ENCODE data around the gene NKRF.
A peak's percentile ranks its signal among the peaks of the same experiment; 100 is the strongest.

DNA sequence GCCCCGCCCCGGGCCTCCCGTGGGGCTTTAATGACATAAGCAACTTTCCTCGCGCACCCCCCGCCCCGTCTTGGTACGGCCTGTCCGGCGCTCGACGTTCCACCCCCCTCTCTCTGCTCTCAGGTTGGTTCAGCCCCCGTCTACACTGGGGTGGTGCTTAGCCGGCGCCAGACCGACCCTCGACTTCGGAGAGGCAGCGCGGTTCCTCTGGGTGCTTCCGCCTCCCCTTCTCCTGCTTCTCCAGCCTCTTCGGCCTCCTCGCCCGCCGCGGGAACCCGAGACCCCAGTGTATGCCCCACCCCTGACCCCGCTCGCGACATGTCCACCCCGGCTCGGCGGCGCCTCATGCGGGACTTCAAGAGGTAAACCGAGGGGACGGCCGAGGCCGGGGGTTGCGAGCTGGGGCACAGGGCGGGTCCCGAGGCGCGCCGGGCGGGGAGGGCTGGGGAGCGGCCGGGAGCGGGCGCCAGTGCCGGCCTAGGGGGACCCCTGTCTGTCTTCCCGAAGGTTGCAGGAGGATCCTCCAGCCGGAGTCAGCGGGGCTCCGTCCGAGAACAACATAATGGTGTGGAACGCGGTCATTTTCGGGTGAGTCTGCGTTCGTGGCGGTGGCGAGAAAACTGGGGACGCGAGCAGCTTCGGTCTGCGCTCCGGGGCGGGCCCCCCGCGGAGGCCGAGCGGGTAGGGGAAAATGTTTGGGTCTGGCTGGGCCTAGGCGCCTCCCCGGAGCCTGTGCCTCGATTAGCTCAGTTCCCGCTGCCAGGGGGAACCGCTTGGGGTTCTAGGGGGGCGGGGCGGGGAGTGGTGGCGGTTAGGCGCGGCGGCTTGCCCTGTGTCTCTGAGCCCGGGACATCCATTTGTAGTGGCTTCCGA, 31.6 kb downstream of the NKRF start, which contains the start of gene UBE2A:
- TF ChIP-seq, protein P1, sequence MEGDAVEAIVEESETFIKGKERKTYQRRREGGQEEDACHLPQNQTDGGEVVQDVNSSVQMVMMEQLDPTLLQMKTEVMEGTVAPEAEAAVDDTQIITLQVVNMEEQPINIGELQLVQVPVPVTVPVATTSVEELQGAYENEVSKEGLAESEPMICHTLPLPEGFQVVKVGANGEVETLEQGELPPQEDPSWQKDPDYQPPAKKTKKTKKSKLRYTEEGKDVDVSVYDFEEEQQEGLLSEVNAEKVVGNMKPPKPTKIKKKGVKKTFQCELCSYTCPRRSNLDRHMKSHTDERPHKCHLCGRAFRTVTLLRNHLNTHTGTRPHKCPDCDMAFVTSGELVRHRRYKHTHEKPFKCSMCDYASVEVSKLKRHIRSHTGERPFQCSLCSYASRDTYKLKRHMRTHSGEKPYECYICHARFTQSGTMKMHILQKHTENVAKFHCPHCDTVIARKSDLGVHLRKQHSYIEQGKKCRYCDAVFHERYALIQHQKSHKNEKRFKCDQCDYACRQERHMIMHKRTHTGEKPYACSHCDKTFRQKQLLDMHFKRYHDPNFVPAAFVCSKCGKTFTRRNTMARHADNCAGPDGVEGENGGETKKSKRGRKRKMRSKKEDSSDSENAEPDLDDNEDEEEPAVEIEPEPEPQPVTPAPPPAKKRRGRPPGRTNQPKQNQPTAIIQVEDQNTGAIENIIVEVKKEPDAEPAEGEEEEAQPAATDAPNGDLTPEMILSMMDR (IDR thresholded peaks at IDR 0.05) = peak in 2 of 3 donors; percentile 14 to 19
- TF ChIP-seq POLR2A (IDR thresholded peaks at IDR 0.05) (peak; percentile 70), EP300 (IDR thresholded peaks at IDR 0.05) (no peak)
